Measurements from ENCODE around the gene TRIM56. TPM values are rescaled to one million over a fixed set of nuclear protein-coding genes. Genes with fewer than 3 reads are reported as not detected.

The TRIM56 gene
- total and polyA plus RNA-seq, 2 of the 13 experiments (the other 11 are each of a cell fraction or from before 2014, with no cell fraction given) = 3.2 to 7.1 TPM

- TF ChIP-seq CEBPZ (IDR thresholded peaks at IDR 0.05; ENCODE audit: low read length) (no peak), ETV5 (CRISPR knock-in tag; IDR thresholded peaks at IDR 0.05; ENCODE audit: borderline replicate concordance) (no peak), ZNF282 (IDR thresholded peaks at IDR 0.05; ENCODE audit: partially characterized antibody) (no peak), NCOA5 (CRISPR knock-in tag; IDR thresholded peaks at IDR 0.05) (no peak), ZNF414 (CRISPR knock-in tag; IDR thresholded peaks at IDR 0.05) (no peak), ZKSCAN8 (CRISPR knock-in tag; IDR thresholded peaks at IDR 0.05; ENCODE audit: borderline replicate concordance) (no peak), NRL (CRISPR knock-in tag; IDR thresholded peaks at IDR 0.05; ENCODE audit: borderline replicate concordance) (no peak), TSC22D2 (CRISPR knock-in tag; IDR thresholded peaks at IDR 0.05; ENCODE audit: borderline replicate concordance) (no peak), ZFP36L2 (CRISPR knock-in tag; IDR thresholded peaks at IDR 0.05) (no peak), BCL3 (CRISPR knock-in tag; IDR thresholded peaks at IDR 0.05) (no peak; the same call in 1 of the 2 replicates), ZNF263 (CRISPR knock-in tag; IDR thresholded peaks at IDR 0.05) (peak; percentile 88), CSRNP2 (CRISPR knock-in tag; conservative IDR thresholded peaks at IDR 0.05; ENCODE audit: low read depth) (no peak), ZSCAN25 (CRISPR knock-in tag; IDR thresholded peaks at IDR 0.05) (no peak; the same call in 1 of the 2 replicates), REL (CRISPR knock-in tag; conservative IDR thresholded peaks at IDR 0.05) (no peak), BCLAF1 (IDR thresholded peaks at IDR 0.05) (no peak), SIN3A (IDR thresholded peaks at IDR 0.05; ENCODE audit: borderline replicate concordance, low read depth, low read length) (peak; percentile 67; the same call in 1 of the 2 replicates), CENPBD1 (CRISPR knock-in tag; IDR thresholded peaks at IDR 0.05; ENCODE audit: borderline replicate concordance, low read depth) (no peak), CBX2 (IDR thresholded peaks at IDR 0.05; ENCODE audit: low read depth, low read length) (no peak), CBX2 (CRISPR knock-in tag; IDR thresholded peaks at IDR 0.05; ENCODE audit: low read depth) (no peak), NFIC (IDR thresholded peaks at IDR 0.05; ENCODE audit: low read length) (no peak)
Measured at GRCh38 chr7:101125989-101126650, 40.8 kb downstream of the TRIM56 start (continued).
